ENCODE measurements around the gene WFIKKN1. TPM values are rescaled to one million over a fixed set of nuclear protein-coding genes. Genes with fewer than 3 reads are reported as not detected.

WFIKKN1 gene
- total and polyA plus RNA-seq, 2 experiments from 2014 or later = 3.5 to 6.8 TPM

- TF ChIP-seq, protein P1, sequence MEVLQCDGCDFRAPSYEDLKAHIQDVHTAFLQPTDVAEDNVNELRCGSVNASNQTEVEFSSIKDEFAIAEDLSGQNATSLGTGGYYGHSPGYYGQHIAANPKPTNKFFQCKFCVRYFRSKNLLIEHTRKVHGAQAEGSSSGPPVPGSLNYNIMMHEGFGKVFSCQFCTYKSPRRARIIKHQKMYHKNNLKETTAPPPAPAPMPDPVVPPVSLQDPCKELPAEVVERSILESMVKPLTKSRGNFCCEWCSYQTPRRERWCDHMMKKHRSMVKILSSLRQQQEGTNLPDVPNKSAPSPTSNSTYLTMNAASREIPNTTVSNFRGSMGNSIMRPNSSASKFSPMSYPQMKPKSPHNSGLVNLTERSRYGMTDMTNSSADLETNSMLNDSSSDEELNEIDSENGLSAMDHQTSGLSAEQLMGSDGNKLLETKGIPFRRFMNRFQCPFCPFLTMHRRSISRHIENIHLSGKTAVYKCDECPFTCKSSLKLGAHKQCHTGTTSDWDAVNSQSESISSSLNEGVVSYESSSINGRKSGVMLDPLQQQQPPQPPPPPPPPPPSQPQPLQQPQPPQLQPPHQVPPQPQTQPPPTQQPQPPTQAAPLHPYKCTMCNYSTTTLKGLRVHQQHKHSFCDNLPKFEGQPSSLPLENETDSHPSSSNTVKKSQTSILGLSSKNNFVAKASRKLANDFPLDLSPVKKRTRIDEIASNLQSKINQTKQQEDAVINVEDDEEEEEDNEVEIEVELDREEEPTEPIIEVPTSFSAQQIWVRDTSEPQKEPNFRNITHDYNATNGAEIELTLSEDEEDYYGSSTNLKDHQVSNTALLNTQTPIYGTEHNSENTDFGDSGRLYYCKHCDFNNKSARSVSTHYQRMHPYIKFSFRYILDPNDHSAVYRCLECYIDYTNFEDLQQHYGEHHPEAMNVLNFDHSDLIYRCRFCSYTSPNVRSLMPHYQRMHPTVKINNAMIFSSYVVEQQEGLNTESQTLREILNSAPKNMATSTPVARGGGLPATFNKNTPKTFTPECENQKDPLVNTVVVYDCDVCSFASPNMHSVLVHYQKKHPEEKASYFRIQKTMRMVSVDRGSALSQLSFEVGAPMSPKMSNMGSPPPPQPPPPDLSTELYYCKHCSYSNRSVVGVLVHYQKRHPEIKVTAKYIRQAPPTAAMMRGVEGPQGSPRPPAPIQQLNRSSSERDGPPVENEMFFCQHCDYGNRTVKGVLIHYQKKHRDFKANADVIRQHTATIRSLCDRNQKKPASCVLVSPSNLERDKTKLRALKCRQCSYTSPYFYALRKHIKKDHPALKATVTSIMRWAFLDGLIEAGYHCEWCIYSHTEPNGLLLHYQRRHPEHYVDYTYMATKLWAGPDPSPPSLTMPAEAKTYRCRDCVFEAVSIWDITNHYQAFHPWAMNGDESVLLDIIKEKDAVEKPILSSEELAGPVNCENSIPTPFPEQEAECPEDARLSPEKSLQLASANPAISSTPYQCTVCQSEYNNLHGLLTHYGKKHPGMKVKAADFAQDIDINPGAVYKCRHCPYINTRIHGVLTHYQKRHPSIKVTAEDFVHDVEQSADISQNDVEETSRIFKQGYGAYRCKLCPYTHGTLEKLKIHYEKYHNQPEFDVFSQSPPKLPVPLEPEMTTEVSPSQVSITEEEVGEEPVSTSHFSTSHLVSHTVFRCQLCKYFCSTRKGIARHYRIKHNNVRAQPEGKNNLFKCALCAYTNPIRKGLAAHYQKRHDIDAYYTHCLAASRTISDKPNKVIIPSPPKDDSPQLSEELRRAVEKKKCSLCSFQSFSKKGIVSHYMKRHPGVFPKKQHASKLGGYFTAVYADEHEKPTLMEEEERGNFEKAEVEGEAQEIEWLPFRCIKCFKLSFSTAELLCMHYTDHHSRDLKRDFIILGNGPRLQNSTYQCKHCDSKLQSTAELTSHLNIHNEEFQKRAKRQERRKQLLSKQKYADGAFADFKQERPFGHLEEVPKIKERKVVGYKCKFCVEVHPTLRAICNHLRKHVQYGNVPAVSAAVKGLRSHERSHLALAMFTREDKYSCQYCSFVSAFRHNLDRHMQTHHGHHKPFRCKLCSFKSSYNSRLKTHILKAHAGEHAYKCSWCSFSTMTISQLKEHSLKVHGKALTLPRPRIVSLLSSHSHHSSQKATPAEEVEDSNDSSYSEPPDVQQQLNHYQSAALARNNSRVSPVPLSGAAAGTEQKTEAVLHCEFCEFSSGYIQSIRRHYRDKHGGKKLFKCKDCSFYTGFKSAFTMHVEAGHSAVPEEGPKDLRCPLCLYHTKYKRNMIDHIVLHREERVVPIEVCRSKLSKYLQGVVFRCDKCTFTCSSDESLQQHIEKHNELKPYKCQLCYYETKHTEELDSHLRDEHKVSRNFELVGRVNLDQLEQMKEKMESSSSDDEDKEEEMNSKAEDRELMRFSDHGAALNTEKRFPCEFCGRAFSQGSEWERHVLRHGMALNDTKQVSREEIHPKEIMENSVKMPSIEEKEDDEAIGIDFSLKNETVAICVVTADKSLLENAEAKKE (CRISPR knock-in tag; IDR thresholded peaks at IDR 0.05) = no peak
- TF ChIP-seq NANOG (IDR thresholded peaks at IDR 0.05; ENCODE audit: borderline replicate concordance) (no peak), ZNF331 (CRISPR knock-in tag; IDR thresholded peaks at IDR 0.05; ENCODE audit: low read depth) (no peak), EZH2phosphoT487 (IDR thresholded peaks at IDR 0.05; ENCODE audit: unreplicated experiment) (no peak), EZH2 (IDR thresholded peaks at IDR 0.05; ENCODE audit: low read depth, unreplicated experiment) (no peak), POLR2AphosphoS5 (IDR thresholded peaks at IDR 0.05; ENCODE audit: low read depth) (no peak), STAT1 (IDR thresholded peaks at IDR 0.05; ENCODE audit: unreplicated experiment) (no peak)
- TF ChIP-seq, protein P2, sequence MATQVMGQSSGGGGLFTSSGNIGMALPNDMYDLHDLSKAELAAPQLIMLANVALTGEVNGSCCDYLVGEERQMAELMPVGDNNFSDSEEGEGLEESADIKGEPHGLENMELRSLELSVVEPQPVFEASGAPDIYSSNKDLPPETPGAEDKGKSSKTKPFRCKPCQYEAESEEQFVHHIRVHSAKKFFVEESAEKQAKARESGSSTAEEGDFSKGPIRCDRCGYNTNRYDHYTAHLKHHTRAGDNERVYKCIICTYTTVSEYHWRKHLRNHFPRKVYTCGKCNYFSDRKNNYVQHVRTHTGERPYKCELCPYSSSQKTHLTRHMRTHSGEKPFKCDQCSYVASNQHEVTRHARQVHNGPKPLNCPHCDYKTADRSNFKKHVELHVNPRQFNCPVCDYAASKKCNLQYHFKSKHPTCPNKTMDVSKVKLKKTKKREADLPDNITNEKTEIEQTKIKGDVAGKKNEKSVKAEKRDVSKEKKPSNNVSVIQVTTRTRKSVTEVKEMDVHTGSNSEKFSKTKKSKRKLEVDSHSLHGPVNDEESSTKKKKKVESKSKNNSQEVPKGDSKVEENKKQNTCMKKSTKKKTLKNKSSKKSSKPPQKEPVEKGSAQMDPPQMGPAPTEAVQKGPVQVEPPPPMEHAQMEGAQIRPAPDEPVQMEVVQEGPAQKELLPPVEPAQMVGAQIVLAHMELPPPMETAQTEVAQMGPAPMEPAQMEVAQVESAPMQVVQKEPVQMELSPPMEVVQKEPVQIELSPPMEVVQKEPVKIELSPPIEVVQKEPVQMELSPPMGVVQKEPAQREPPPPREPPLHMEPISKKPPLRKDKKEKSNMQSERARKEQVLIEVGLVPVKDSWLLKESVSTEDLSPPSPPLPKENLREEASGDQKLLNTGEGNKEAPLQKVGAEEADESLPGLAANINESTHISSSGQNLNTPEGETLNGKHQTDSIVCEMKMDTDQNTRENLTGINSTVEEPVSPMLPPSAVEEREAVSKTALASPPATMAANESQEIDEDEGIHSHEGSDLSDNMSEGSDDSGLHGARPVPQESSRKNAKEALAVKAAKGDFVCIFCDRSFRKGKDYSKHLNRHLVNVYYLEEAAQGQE (IDR thresholded peaks at IDR 0.05; ENCODE audit: unreplicated experiment) = no peak
These were observed 9.2 kb upstream of the WFIKKN1 start (continued) for GRCh38 chr16:621526-622105.

Data from GM23338 (cell line).